Endothelial cell of umbilical vein (primary cell): ENCODE data around the gene MANF. TPM values are rescaled to one million over a fixed set of nuclear protein-coding genes. Genes with fewer than 3 reads are reported as not detected.

Experiments used
- BruUV-seq: library from RNA; stranded (reverse); fragments of 400-500 nt; replicated peaks from 2 replicates; lab custom pipeline; 2021; lab: Mats Ljungman, UMichigan
- CTCF ChIA-PET: fragments of 300-600, 350-600 bp; sonication (Branson Sonifier 250); formaldehyde crosslinking; loops from one replicate; lab custom pipeline; 2021; ENCODE audit warnings: antibody characterized with exemption, inconsistent platforms; lab: Charles Lee
- POLR2A ChIA-PET: fragments of 300-600, 350-600 bp; sonication (Branson Sonifier 250); formaldehyde crosslinking; loops from one replicate; lab custom pipeline; 2021; ENCODE audit warnings: antibody characterized with exemption, inconsistent platforms; lab: Charles Lee
- DNase-seq: peaks from one replicate; pipeline ENCODE4 v3.0.0-alpha.2; 2011; ENCODE audit warnings: low read depth, low spot score
- FAIRE-seq: peaks from 2 replicates; lab custom pipeline; 2011; peaks lifted over from hg19 to GRCh38; lab: Jason Lieb, UNC
- H2AFZ ChIP-seq: 2 replicates; pipeline ENCODE4 v1.6.0; 2012; ENCODE audit warnings: low read depth, low read length, control low read depth, inconsistent platforms
- H3K27ac ChIP-seq: 2 replicates; pipeline ENCODE4 v1.5.1; 2011; ENCODE audit warnings: low read depth, mild to moderate bottlenecking, control low read depth, low read length, moderate library complexity; ENCODE audit not compliant: insufficient read depth
- H3K27me3 ChIP-seq, 2 experiments: 2 replicates each; pipeline versions ENCODE4 v1.6.0 to v1.6.1; 2011; ENCODE audit warnings: low read length in 2 of 2, mixed read lengths in 1 of 2; ENCODE audit not compliant: control insufficient read depth in 2 of 2, insufficient read depth in 2 of 2
- H3K36me3 ChIP-seq, 2 experiments: 2 replicates in 1 of 2; 3 replicates in 1 of 2; pipeline ENCODE4 v1.5.1; 2011; ENCODE audit warnings: low read length in 2 of 2, mild to moderate bottlenecking in 1 of 2, moderate library complexity in 1 of 2; ENCODE audit not compliant: control insufficient read depth in 2 of 2, insufficient read depth in 2 of 2; ENCODE audit errors: extremely low read depth in 1 of 2
- H3K4me1 ChIP-seq: 3 replicates; pipeline ENCODE4 v1.5.1; 2011; ENCODE audit warnings: mild to moderate bottlenecking, low read length; ENCODE audit not compliant: control insufficient read depth, insufficient read depth; ENCODE audit errors: extremely low read depth
- H3K4me2 ChIP-seq: 2 replicates; pipeline ENCODE4 v1.6.1; 2011; ENCODE audit warnings: low read length, control low read depth, mixed read lengths; ENCODE audit not compliant: insufficient read depth
- H3K4me3 ChIP-seq, 3 experiments: fragments of 200-600 bp in 1 of 3; sonication (generic), shearing (Covaris generic) in 1 of 3; replicated peaks in 1 of 3; 2 replicates each; pipeline ENCODE4 v1.5.1; 2011 to 2016; ENCODE audit warnings: control low read depth in 3 of 3, low read length in 3 of 3, mild to moderate bottlenecking in 2 of 3, inconsistent platforms in 1 of 3, low read depth in 1 of 3, moderate library complexity in 1 of 3; ENCODE audit not compliant: insufficient read depth in 1 of 3
- H3K79me2 ChIP-seq: 2 replicates; pipeline ENCODE4 v1.6.0; 2012; ENCODE audit warnings: low read length, inconsistent platforms; ENCODE audit not compliant: control insufficient read depth, insufficient read depth
- H3K9ac ChIP-seq: replicated peaks from 2 replicates; pipeline ENCODE3; 2011; ENCODE audit warnings: low read length, control low read depth; ENCODE audit not compliant: insufficient read depth; ENCODE audit errors: extremely low read depth
- H3K9me1 ChIP-seq: replicated peaks from 3 replicates; pipeline ENCODE4 v1.6.0; 2011; ENCODE audit warnings: mild to moderate bottlenecking, low read length; ENCODE audit not compliant: control insufficient read depth, insufficient read depth; ENCODE audit errors: extremely low read depth
- H3K9me3 ChIP-seq: replicated peaks from 2 replicates; pipeline ENCODE4 v1.5.1; 2012; ENCODE audit warnings: low read length, inconsistent platforms; ENCODE audit not compliant: control insufficient read depth, insufficient read depth
- H4K20me1 ChIP-seq: replicated peaks from 2 replicates; pipeline ENCODE3; 2011; ENCODE audit warnings: mild to moderate bottlenecking, low read length; ENCODE audit not compliant: control insufficient read depth, insufficient read depth; ENCODE audit errors: extremely low read depth
- CTCF ChIP-seq, 2 donors: IDR thresholded peaks; 1 replicate in 1 of 2; 2 replicates in 1 of 2; pipeline ENCODE4 v1.5.1; 2011; ENCODE audit warnings: low read length in 2 of 2, mild to moderate bottlenecking in 2 of 2, moderate library complexity in 2 of 2, control low read depth in 1 of 2, inconsistent platforms in 1 of 2, low read depth in 1 of 2; ENCODE audit not compliant: insufficient read depth in 1 of 2; ENCODE audit errors: extremely low read depth in 1 of 2
- FOS ChIP-seq: IDR thresholded peaks from 2 replicates; pipeline ENCODE4 v1.6.1; 2011; ENCODE audit warnings: mild to moderate bottlenecking, low read length, moderate library complexity, borderline replicate concordance; ENCODE audit not compliant: insufficient read depth
- JUN ChIP-seq: IDR thresholded peaks from 2 replicates; pipeline ENCODE4 v1.6.1; 2011; ENCODE audit warnings: borderline replicate concordance, low read depth; ENCODE audit not compliant: insufficient read length, insufficient read depth
- MAX ChIP-seq: IDR thresholded peaks from 2 replicates; pipeline ENCODE4 v1.6.1; 2011; ENCODE audit not compliant: insufficient read depth, insufficient read length
- MYC ChIP-seq: IDR thresholded peaks from one replicate; pipeline ENCODE4 v1.6.1; 2011; ENCODE audit warnings: mild to moderate bottlenecking, low read depth, low read length
- POLR2A ChIP-seq: IDR thresholded peaks from 2 replicates; pipeline ENCODE4 v1.6.1; 2012; ENCODE audit warnings: low read depth, mild to moderate bottlenecking, control low read depth, low read length
- POLR2AphosphoS5 ChIP-seq: IDR thresholded peaks from 2 replicates; pipeline ENCODE4 v1.6.1; 2012; ENCODE audit warnings: low read depth, mild to moderate bottlenecking, control low read depth, low read length, moderate library complexity; ENCODE audit not compliant: insufficient read depth
- dilution Hi-C: fragments of 300-500 bp; cut with MboI; formaldehyde crosslinking; loops from one replicate; pipeline ENCODE4 v1.15.0; 2019; ENCODE audit warnings: low sequenced_read_pairs; ENCODE audit not compliant: extremely low pct_ligation_motif_present
- intact Hi-C: fragments of 100-400 bp; cut with micrococcal nuclease; formaldehyde crosslinking; loops from one replicate; pipeline ENCODE4 v1.10.0; 2022
- polyA plus RNA-seq, 4 experiments: library from polyadenylated mRNA; depleted of rRNA in 3 of 4; stranded (reverse) in 3 of 4; unstranded in 1 of 4; fragments of >200 nt; gene quantifications; 2 replicates each; pipeline versions ENCODE4 v1.2.1 to v1.2.3, GENCODE V29; 2011 to 2012; ENCODE audit warnings: missing spikeins in 1 of 4
- total RNA-seq: library from RNA; stranded (reverse); gene quantifications from 2 replicates; pipeline ENCODE4 v1.2.3, GENCODE V29; 2021

The MANF gene
- total and polyA plus RNA-seq, 2 donors (not counting 3 experiments of a cell fraction or from before 2014, with no cell fraction given), result 100 to 248 TPM

- peak overlapping the region; percentile 88 for H2AFZ ChIP-seq
- peaks cover 15% of the 10 kb centered on the region for H3K4me1 ChIP-seq
- BruUV-seq, result TSS peak; percentile 93
- no peaks in the 10 kb centered on the region for H3K79me2 ChIP-seq
- H3K9me3 ChIP-seq, result no peaks in the 10 kb centered on the region
- H3K9ac ChIP-seq, result peak overlapping the region; percentile 27
- intact Hi-C loops (loop anchor here (1.0 kb wide), 2 partner anchors 45 to 159 kb away; partner anchors contain the start of gene MANF), dilution Hi-C loops (no loop called here)
- TF ChIP-seq MYC (no peak), POLR2AphosphoS5 (peak; percentile 64), CTCF (IDR thresholded peaks at IDR 0.05; ENCODE audit: extremely low read depth in 1 of 2, insufficient read depth in 1 of 2, low read depth in 1 of 2, low read length in 2 of 2) (no peak), JUN (peak; percentile 99), POLR2A (no peak), MAX (peak; percentile 5), FOS (peak; percentile 97)
- H3K4me3 ChIP-seq, result no peak overlapping the region
- ChIA-PET POLR2A (interaction anchor here (1.8 kb wide), 1 partner anchor 45 kb away, joined by 7 read pairs; the partner anchor contains the start of gene MANF), CTCF (interaction anchor here (0.9 to 3.6 kb wide), 7 partner anchors 24 to 724 kb away, joined by 3 to 13 read pairs (median 4); no protein-coding TSS in a partner anchor)
- FAIRE-seq (peak; percentile 97), DNase-seq (peak; percentile 89)
- H3K9me1 ChIP-seq, result no peaks in the 10 kb centered on the region
- peak overlapping the region; percentile 23 for H3K4me2 ChIP-seq
- H4K20me1 ChIP-seq, result no peaks in the 10 kb centered on the region
- H3K36me3 ChIP-seq, result no peaks in the 10 kb centered on the region
- H3K27me3 ChIP-seq, result peaks cover under 1 to 3% of the 10 kb centered on the region in 2 experiments
- H3K27ac ChIP-seq, result peak overlapping the region; percentile 84
These were observed 44.9 kb upstream of the MANF start for GRCh38 chr3:51340013-51340829.
